DMS153 treated with DMSO at 0.1 percent for 48 hours (cell line): Measurements from ENCODE around the gene GNG7.
"Not testable (repeated sequence)": the region's sequence is repeated elsewhere in the genome, so short reads cannot be mapped to it uniquely, and the experiment has no call there.

Experiments used
- DNase-seq: peaks from one replicate; lab custom pipeline; 2025; ENCODE audit not compliant: unreplicated experiment; lab: John Stamatoyannopoulos, UW

Gene GNG7

GRCh38 chr19:2542341-2543069 is 160.0 kb downstream of the GNG7 start:
- DNase-seq = no peak

- DNase-seq = no peak
Observed at GRCh38 chr19:2540646-2541454, 161.6 kb downstream of the GNG7 start.

GRCh38 chr19:2540251-2540645 is 162.2 kb downstream of the GNG7 start:
- no peak for DNase-seq

GRCh38 chr19:2538096-2538757 is 164.3 kb downstream of the GNG7 start:
- no peak for DNase-seq

GRCh38 chr19:2537584-2537983 is 164.9 kb downstream of the GNG7 start:
- DNase-seq = not testable (repeated sequence)

GRCh38 chr19:2536461-2536860 is 166.0 kb downstream of the GNG7 start:
- no peak for DNase-seq

GRCh38 chr19:2534423-2535013 is 168.0 kb downstream of the GNG7 start:
- DNase-seq = no peak

- no peak for DNase-seq
Observed at GRCh38 chr19:2533686-2534422, 168.6 kb downstream of the GNG7 start.

- no peak for DNase-seq
Observed at GRCh38 chr19:2533072-2533425, 169.4 kb downstream of the GNG7 start.

GRCh38 chr19:2532252-2533071 is 170.0 kb downstream of the GNG7 start:
- no peak for DNase-seq

- not testable (repeated sequence) for DNase-seq
Observed at GRCh38 chr19:2529942-2530341, 172.6 kb downstream of the GNG7 start.

GRCh38 chr19:2529473-2529918 is 173.0 kb downstream of the GNG7 start:
- DNase-seq = peak; percentile 32

GRCh38 chr19:2528675-2529101 is 173.8 kb downstream of the GNG7 start:
- DNase-seq = no peak

- no peak for DNase-seq
Observed at GRCh38 chr19:2527686-2528085, 174.8 kb downstream of the GNG7 start.

- no peak for DNase-seq
Observed at GRCh38 chr19:2527171-2527570, 175.3 kb downstream of the GNG7 start.

GRCh38 chr19:2524840-2525723 is 177.4 kb downstream of the GNG7 start:
- no peak for DNase-seq

GRCh38 chr19:2524361-2524839 is 178.1 kb downstream of the GNG7 start:
- no peak for DNase-seq

- no peak for DNase-seq
Observed at GRCh38 chr19:2523630-2524311, 178.7 kb downstream of the GNG7 start.
